ENCODE results near the gene PRKCE. TPM values are rescaled to one million over a fixed set of nuclear protein-coding genes. Genes with fewer than 3 reads are reported as not detected.

PRKCE gene
- total and polyA plus RNA-seq, 3 donors from 2014 or later = 27.4 to 35.8 (median 33.1) TPM

DNA sequence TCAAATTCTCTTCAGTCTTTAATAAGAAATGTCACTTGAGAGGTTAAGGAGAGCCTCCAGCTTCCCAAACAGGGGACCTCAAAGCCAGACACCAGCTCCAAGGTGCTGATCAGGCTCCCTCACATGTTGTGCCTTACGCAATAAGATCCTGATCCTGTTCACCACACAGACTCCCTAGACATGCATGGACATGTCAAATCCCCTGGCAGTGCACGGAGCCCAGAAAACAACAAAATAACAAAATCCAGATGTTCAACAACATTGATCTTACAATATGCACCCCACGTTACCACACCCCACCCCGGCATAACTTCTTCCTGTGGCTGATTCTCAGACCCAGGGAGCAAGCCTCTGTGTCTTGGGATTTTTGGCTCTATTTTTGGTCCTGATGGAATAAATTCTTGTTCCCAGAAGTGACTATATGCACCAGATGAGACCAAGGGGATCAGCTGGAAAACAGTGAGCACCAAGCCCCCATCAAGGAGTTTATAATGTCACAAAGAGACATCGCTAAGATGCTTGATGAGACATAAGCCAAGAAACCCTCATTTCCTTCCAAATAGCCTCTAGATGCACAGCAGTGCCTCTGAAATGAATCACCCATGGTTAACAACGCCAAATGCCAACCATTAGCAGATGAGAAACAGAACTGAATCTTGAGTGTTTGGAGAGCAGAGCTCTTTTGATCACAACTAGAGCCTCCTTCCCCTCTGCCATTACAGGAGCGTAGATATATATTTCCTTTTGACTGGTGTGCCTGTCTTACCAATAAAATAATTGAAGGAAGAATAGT, 198.2 kb downstream of the PRKCE start:
- H3K27ac ChIP-seq = no peak overlapping the region
- H3K4me1 ChIP-seq = no peaks in the 10 kb centered on the region
- TF ChIP-seq, protein P1, sequence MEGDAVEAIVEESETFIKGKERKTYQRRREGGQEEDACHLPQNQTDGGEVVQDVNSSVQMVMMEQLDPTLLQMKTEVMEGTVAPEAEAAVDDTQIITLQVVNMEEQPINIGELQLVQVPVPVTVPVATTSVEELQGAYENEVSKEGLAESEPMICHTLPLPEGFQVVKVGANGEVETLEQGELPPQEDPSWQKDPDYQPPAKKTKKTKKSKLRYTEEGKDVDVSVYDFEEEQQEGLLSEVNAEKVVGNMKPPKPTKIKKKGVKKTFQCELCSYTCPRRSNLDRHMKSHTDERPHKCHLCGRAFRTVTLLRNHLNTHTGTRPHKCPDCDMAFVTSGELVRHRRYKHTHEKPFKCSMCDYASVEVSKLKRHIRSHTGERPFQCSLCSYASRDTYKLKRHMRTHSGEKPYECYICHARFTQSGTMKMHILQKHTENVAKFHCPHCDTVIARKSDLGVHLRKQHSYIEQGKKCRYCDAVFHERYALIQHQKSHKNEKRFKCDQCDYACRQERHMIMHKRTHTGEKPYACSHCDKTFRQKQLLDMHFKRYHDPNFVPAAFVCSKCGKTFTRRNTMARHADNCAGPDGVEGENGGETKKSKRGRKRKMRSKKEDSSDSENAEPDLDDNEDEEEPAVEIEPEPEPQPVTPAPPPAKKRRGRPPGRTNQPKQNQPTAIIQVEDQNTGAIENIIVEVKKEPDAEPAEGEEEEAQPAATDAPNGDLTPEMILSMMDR (IDR thresholded peaks at IDR 0.05) = no peak
- TF ChIP-seq POLR2A (IDR thresholded peaks at IDR 0.05) = no peak
- H3K27me3 ChIP-seq = no peaks in the 10 kb centered on the region
- WGBS, 2 donors = 87 to 89% methylated on average over 7 of the region's 7 CpGs
- H3K9me3 ChIP-seq = no peaks in the 10 kb centered on the region
- no peak for DNase-seq
- no peaks in the 10 kb centered on the region for H3K36me3 ChIP-seq (ENCODE audit: low read depth, missing control alignments)
- intact Hi-C loops (cut with DNase I; ENCODE audit: low total_unique reads) = no loop called here
- no peak overlapping the region for H3K4me3 ChIP-seq

DNA sequence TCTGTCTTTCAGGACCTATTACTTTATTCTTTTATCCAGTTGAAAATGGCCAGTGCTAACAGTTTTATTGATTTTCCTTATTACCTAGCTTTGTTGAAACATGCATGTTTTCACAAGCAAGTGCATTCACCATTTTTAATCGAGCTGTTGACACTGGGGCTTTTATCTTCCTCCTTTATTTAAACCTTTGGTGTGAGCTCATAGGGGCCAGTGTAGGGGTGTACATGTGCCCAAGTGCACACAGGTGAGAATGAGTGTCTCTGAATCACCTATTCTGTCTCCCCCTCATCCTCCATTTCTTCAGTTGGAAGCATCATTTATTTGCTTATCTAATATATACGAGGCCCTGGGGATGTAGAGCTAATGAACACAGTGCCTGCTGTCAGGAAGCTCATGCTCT, 199.1 kb downstream of the PRKCE start:
- Histone ChIP-seq H3K27me3 (no peaks in the 10 kb centered on the region), H3K27ac (no peak overlapping the region), H3K36me3 (ENCODE audit: low read depth, missing control alignments) (no peaks in the 10 kb centered on the region), H3K4me1 (no peaks in the 10 kb centered on the region), H3K9me3 (no peaks in the 10 kb centered on the region), H3K4me3 (no peak overlapping the region)
- WGBS, 2 donors = 74 to 81% methylated on average over 2 of the region's 2 CpGs
- TF ChIP-seq, protein P1 (IDR thresholded peaks at IDR 0.05) = no peak
- no peak for TF ChIP-seq POLR2A (IDR thresholded peaks at IDR 0.05)
- intact Hi-C loops (cut with DNase I; ENCODE audit: low total_unique reads) = no loop called here
- DNase-seq = no peak

DNA sequence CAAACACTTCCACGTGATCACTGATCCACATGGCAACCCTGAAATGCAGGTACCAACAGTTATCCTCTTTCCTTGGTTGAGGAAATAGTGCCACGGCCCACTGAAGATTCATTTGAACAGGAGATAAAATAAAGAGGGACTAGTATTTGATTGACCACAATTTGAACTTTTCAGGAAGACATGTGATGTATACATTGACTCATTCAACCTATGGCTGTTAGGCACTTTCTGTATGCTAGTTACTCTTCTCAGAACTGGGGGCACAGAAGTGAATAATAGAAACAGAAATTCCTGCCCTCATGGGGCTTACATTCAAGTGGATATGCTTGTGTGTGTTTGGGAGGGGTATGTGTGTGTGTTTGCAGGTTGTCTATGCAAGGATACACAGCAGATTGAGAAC, 199.6 kb downstream of the PRKCE start:
- no peaks in the 10 kb centered on the region for H3K36me3 ChIP-seq (ENCODE audit: low read depth, missing control alignments)
- no peak for DNase-seq
- 90 to 94% methylated on average over 2 of the region's 2 CpGs for WGBS, 2 donors
- no peak overlapping the region for H3K27ac ChIP-seq
- intact Hi-C loops (cut with DNase I; ENCODE audit: low total_unique reads) = no loop called here
- no peaks in the 10 kb centered on the region for H3K27me3 ChIP-seq
- H3K4me1 ChIP-seq = no peaks in the 10 kb centered on the region
- H3K9me3 ChIP-seq = no peaks in the 10 kb centered on the region
- TF ChIP-seq, protein P1 (IDR thresholded peaks at IDR 0.05) = no peak
- TF ChIP-seq POLR2A (IDR thresholded peaks at IDR 0.05) = no peak
- H3K4me3 ChIP-seq = no peak overlapping the region

DNA sequence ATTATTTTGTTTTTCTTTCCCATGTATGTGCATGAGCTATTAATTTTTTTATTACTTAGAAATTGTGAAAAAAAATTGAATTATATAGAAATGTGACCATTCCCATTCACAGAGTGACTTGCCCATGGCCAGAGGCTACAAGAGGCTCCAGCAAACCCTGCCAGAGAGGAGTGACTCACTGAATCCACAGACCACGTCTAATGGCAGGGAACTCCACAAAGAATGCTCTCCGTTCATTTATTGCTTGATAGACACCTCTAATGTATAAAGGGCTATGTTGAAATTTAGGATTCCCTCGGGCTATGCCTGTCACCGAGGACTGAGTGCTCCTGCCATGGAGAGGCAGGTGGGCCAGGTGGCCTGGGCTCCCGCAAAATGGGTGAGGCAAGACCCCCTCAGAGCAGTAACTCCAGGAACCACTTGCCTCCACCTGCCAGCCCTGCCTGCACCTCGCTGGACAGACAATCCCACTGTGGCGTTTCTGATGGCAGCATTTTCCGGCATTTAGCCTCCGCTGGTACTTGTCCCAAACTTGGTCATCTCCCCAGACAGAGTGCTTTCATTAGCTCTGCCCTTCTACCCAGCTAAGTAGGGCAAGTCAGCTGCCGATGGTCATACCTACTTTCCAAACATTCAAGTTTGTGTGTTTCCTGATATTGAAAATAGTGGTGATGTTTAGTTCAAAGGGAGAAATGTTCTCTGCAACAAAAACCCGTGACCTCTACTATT, 200.3 kb downstream of the PRKCE start:
- H3K9me3 ChIP-seq = no peaks in the 10 kb centered on the region
- no peak overlapping the region for H3K4me3 ChIP-seq
- H3K27ac ChIP-seq = no peak overlapping the region
- no peaks in the 10 kb centered on the region for H3K27me3 ChIP-seq
- intact Hi-C loops (cut with DNase I; ENCODE audit: low total_unique reads) = no loop called here
- DNase-seq = no peak
- no peaks in the 10 kb centered on the region for H3K36me3 ChIP-seq (ENCODE audit: low read depth, missing control alignments)
- TF ChIP-seq, protein P1 (IDR thresholded peaks at IDR 0.05) = no peak
- no peak for TF ChIP-seq POLR2A (IDR thresholded peaks at IDR 0.05)
- no peaks in the 10 kb centered on the region for H3K4me1 ChIP-seq
- WGBS, 2 donors = 85 to 86% methylated on average over 11 of the region's 11 CpGs
